Hindlimb muscle (tissue), 1 donor: ENCODE measurements around the gene SHCBP1. TPM values are rescaled to one million over a fixed set of nuclear protein-coding genes. Genes with fewer than 3 reads are reported as not detected.
"Not testable (repeated sequence)": the region's sequence is repeated elsewhere in the genome, so short reads cannot be mapped to it uniquely, and the experiment has no call there.

Experiments
- DNase-seq: peaks from one replicate; pipeline ENCODE4 v3.0.0-alpha.2; 2013
- polyA plus RNA-seq: library from polyadenylated mRNA; unstranded; fragments of 120-200 nt; gene quantifications from one replicate; pipeline ENCODE4 v1.2.1, GENCODE V29; 2013; ENCODE audit not compliant: insufficient read length

SHCBP1 gene
- 8.9 TPM for polyA plus RNA-seq

- DNase-seq = peak; percentile 88
Measured at GRCh38 chr16:46621006-46621933, at the start of gene SHCBP1. TSS of gene SHCBP1 (minus strand) at chr16:46621379. CDS start at chr16:46621359, 20 bp downstream.

GRCh38 chr16:46662123-46662522 is 40.9 kb upstream of the SHCBP1 start:
- no peak for DNase-seq

GRCh38 chr16:46658925-46659324 is 37.7 kb upstream of the SHCBP1 start:
- peak; percentile 8 for DNase-seq

GRCh38 chr16:46651305-46651704 is 30.1 kb upstream of the SHCBP1 start:
- DNase-seq = no peak

GRCh38 chr16:46650254-46650623 is 29.1 kb upstream of the SHCBP1 start:
- peak; percentile 50 for DNase-seq

GRCh38 chr16:46649588-46650253 is 28.5 kb upstream of the SHCBP1 start:
- DNase-seq = peak; percentile 80

- no peak for DNase-seq
Measured at GRCh38 chr16:46648656-46649055, 27.5 kb upstream of the SHCBP1 start.

GRCh38 chr16:46638947-46639925 is 18.1 kb upstream of the SHCBP1 start:
- no peak for DNase-seq

- DNase-seq = no peak
Measured at GRCh38 chr16:46632778-46633733, 11.9 kb upstream of the SHCBP1 start.

GRCh38 chr16:46629331-46630219 is 8.4 kb upstream of the SHCBP1 start:
- DNase-seq = peak; percentile 24

GRCh38 chr16:46627746-46628145 is 6.6 kb upstream of the SHCBP1 start:
- DNase-seq = no peak

- not testable (repeated sequence) for DNase-seq
Measured at GRCh38 chr16:46626681-46627080, 5.5 kb upstream of the SHCBP1 start.

- DNase-seq = not testable (repeated sequence)
Measured at GRCh38 chr16:46624862-46625261, 3.7 kb upstream of the SHCBP1 start.

GRCh38 chr16:46623707-46624106 is 2.5 kb upstream of the SHCBP1 start:
- DNase-seq = not testable (repeated sequence)

- not testable (repeated sequence) for DNase-seq
Measured at GRCh38 chr16:46623246-46623645, 2.1 kb upstream of the SHCBP1 start.

GRCh38 chr16:46621934-46622676 is 926 bp upstream of the SHCBP1 start:
- no peak for DNase-seq

- peak; percentile 33 for DNase-seq
Measured at GRCh38 chr16:46620266-46621005, 743 bp downstream of the SHCBP1 start.

- no peak for DNase-seq
Measured at GRCh38 chr16:46618516-46618915, 2.7 kb downstream of the SHCBP1 start.

GRCh38 chr16:46614006-46614405 is 7.2 kb downstream of the SHCBP1 start:
- DNase-seq = no peak
